Jurkat, Clone E6-1 (cell line): Measurements from ENCODE around the gene MYCN.
"Not testable (repeated sequence)": the region's sequence is repeated elsewhere in the genome, so short reads cannot be mapped to it uniquely, and the experiment has no call there.

Experiments used
- DNase-seq: peaks from one replicate; pipeline ENCODE4 v3.0.0-alpha.2; 2011; ENCODE audit warnings: low read depth, low spot score
- H3K4me3 ChIP-seq: 2 replicates; pipeline ENCODE4 v1.5.1; 2011; ENCODE audit warnings: mild to moderate bottlenecking, low read length, control low read depth, moderate library complexity

Gene MYCN

DNA sequence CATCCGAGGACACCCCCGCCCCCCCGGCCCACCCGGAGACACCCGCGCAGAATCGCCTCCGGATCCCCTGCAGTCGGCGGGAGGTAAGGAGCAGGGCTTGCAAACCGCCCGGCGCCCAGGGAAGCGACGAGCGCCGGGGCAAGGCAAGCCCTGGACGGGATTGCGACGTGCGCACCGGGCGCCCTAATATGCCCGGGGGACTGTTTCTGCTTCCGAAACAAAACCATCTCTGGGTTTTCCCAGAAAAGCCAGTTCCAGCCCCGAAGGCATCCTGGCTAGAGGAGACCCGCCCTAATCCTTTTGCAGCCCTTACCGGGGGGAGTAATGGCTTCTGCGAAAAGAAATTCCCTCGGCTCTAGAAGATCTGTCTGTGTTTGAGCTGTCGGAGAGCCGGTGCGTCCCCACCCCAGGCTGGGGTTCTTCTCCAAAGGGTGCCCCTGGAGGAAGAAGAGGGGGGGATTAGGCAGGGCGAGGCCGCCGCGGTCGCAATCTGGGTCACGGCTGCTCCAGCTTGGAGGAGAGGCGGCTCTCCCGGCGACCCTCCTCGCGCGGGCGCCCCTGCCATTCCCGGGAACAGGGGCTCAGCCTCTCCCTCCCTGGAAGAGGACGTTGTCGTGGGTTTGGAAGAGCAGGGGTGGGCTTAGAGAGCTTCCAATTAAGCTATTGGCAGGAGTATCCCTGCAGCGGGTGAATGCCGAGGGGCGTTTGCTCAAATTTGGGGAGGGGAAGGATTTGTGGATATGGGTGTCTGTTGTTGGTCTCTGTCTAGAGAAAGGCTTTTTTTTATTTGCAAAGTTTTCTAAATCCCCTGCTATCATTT is 521 bp downstream of the MYCN start:
- DNase-seq: no peak
- H3K4me3 ChIP-seq: peak overlapping the region; percentile 66

DNA sequence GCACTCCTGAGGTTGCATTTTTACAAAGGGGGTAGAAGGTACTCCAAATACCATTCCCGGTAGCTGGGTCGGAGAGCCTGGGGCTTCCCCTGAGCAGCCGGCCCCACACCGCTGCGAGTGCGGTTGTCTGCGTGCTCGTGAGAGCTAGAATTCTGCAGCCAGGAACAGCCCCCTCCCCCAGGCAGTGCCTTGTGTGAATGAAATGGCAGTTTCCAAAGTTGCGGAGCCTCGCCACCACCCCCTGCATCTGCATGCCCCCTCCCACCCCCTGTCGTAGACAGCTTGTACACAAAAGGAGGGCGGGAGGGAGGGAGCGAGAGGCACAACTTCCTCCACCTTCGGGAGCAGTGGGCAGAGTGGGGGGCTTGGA is 1.1 kb downstream of the MYCN start:
- DNase-seq: peak; percentile 55
- H3K4me3 ChIP-seq: peak overlapping the region; percentile 66

DNA sequence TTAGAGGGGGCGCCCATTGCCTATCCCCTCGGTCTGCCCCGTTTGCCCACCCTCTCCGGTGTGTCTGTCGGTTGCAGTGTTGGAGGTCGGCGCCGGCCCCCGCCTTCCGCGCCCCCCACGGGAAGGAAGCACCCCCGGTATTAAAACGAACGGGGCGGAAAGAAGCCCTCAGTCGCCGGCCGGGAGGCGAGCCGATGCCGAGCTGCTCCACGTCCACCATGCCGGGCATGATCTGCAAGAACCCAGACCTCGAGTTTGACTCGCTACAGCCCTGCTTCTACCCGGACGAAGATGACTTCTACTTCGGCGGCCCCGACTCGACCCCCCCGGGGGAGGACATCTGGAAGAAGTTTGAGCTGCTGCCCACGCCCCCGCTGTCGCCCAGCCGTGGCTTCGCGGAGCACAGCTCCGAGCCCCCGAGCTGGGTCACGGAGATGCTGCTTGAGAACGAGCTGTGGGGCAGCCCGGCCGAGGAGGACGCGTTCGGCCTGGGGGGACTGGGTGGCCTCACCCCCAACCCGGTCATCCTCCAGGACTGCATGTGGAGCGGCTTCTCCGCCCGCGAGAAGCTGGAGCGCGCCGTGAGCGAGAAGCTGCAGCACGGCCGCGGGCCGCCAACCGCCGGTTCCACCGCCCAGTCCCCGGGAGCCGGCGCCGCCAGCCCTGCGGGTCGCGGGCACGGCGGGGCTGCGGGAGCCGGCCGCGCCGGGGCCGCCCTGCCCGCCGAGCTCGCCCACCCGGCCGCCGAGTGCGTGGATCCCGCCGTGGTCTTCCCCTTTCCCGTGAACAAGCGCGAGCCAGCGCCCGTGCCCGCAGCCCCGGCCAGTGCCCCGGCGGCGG is 1.7 kb downstream of the MYCN start:
- peak overlapping the region; percentile 66 for H3K4me3 ChIP-seq
- DNase-seq: no peak

DNA sequence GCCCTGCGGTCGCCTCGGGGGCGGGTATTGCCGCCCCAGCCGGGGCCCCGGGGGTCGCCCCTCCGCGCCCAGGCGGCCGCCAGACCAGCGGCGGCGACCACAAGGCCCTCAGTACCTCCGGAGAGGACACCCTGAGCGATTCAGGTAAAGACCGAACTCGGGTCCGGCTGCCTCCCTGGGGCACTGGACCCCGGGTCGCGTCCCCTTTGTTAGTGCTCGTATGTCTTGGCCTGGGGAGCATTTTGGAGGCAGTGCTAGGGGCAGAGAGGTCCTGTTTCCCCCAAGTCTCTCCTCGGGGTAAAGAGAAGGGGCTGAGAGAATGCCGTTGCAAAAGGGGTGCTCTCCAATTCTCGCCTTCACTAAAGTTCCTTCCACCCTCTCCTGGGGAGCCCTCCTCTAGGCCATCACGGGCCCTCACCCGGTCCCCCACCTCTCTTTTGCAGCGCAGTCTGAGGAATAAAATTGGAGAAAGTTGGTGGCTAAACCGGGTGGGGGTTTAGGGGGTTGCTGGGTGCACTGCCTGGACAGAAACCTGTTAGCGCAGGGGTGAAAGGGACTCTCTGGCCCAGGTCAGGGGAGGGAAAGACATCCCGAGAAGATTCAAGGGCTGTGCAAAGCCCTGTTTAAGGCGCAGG is 2.5 kb downstream of the MYCN start:
- H3K4me3 ChIP-seq: peak overlapping the region; percentile 51
- no peak for DNase-seq

DNA sequence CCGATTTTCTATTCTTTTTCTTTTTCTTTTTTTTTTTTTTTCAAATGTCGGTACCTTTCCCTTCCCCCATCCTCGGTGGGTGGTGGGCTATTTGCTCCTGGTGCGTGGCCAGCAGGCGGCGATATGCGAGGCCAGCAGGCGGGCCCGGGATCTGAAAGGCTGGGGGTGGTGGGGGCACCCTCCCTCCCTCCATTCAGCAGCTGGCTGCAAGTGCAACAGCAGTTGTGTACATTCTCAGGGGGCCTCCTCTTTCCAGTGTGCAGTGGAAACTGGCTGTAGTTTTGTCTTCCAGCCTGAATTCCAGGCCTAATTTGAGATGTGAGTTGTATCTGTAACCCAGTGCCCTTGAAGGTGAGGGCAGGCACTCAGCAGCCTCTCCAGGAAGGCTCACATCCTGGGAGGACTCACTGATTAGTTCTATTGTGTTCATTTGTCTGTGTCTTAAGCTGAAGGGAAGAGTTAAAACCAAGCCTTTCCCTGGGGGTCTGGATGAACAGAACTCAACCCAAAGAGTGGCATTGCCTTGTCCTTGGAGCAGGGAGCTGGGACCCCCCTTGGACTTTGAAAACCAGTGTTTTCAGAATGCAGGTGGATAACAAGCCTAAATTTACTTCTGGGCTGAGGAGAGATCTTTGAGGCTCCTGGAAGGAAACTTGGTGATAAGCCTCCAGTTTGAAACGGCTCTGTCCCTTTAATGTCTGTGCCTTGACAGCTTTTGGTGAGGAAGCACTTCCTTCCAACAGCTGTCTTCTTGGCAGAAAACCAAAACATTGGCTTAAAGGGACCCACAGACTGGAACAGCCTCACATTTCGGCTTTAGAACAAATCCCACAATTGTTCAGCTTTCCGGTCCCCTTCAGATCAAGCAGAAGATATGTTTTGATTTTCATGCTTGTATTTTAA is 3.3 kb downstream of the MYCN start:
- peak; percentile 95 for DNase-seq
- peak overlapping the region; percentile 51 for H3K4me3 ChIP-seq

DNA sequence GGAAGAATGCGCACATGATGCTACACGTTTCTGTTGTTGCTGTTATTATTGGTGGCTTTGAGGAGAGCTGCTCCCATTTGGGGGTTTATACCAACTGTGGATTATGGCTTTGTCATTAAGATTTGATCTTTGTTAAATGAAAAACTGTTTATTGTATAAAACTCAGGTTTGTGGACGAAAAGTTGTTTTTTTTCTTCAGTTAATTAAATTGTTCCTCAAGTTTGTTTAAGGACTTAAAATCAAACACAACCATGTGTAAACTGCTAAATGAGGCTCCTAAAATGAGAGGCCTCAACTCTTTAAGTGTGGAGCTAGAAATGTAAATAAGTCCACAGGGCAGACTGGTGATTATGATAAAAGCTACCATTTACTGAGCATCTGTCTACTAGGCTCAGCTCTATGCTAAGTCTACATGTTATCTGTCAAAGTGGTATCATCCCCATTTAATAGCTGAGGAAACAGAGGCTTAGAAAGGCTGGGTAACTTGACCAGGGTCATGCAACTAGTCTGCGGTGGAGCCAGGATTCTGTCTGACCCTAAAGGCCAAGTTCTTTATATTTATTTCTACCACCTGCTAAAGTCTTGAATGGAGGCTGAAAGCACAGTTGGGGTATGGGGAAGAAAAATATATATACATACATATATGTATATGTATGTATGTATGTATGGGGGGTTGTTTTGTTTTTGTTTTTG is 4.1 kb downstream of the MYCN start:
- no peak overlapping the region for H3K4me3 ChIP-seq
- no peak for DNase-seq

DNA sequence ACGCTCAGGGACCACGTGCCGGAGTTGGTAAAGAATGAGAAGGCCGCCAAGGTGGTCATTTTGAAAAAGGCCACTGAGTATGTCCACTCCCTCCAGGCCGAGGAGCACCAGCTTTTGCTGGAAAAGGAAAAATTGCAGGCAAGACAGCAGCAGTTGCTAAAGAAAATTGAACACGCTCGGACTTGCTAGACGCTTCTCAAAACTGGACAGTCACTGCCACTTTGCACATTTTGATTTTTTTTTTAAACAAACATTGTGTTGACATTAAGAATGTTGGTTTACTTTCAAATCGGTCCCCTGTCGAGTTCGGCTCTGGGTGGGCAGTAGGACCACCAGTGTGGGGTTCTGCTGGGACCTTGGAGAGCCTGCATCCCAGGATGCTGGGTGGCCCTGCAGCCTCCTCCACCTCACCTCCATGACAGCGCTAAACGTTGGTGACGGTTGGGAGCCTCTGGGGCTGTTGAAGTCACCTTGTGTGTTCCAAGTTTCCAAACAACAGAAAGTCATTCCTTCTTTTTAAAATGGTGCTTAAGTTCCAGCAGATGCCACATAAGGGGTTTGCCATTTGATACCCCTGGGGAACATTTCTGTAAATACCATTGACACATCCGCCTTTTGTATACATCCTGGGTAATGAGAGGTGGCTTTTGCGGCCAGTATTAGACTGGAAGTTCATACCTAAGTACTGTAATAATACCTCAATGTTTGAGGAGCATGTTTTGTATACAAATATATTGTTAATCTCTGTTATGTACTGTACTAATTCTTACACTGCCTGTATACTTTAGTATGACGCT is 5.8 kb downstream of the MYCN start:
- H3K4me3 ChIP-seq: no peak overlapping the region
- DNase-seq: no peak

DNA sequence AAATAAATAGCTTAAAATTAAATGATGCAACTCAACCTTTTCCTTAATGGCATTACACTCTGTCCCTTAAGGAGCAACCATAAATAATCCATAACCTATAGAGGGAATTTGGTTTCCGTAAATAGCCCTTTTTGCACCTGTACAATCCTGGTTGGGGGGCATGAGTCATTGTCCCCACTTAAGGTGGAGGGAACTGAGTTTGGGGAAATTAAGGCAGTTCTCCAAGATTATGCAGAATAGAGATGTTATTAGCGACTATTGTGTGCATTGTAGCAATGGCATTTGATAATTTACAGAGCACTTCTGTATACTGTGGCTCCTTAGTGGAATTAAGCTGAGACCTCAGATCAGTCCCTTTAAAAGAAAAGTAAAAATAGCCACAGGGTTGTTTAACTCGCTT is 6.6 kb downstream of the MYCN start:
- DNase-seq: no peak
- no peak overlapping the region for H3K4me3 ChIP-seq

DNA sequence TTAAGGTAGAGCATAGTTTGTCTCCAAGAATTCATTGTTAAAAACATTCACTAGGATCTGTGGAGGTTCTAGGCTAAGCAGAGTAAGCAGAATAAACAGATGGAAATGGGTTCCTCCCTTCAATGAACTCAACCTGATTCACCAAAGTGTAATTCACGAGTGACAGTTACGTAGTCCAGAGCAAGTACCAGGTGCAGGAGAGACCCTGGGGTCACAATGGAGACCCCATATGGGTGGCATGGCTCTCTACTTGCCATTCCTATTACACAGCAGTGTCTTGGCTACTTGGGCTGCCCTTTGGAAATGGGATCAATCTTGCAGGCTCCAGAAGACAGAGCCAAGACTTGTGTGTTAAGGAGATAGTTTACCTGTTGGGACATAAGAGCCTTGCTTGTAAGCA is 7.1 kb downstream of the MYCN start:
- no peak overlapping the region for H3K4me3 ChIP-seq
- no peak for DNase-seq

DNA sequence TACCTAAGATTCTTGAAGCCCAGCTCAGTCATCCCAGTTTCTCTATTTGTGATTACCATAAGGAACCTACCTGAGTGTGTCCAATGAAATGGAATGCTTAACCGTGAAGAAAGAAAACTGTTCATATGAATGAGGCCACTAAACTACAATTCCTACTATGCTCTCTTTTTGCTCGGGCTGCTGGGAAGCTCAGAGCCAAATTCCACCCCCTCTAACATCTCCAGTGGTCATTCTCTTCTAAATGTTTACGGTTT is 8.3 kb downstream of the MYCN start:
- no peak for DNase-seq

DNA sequence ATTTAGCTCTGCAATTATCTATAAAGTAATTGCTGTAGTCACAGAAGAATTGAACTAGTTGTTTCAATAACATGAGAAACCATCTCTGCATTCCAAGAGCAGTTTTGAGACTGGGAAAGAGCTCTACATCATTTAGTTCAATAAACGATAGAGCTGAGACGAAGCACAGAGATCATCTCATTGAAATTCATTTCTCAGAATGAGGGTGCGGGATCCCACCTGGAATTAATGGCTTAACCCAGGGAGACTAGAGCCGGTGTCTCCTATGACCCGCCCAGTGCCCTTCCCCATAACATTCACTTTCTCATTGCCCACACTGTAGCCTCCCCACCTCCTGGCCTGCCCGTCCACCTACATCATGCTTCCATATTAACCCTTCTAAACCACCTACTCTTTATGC is 8.8 kb downstream of the MYCN start:
- no peak overlapping the region for H3K4me3 ChIP-seq
- no peak for DNase-seq

More for the DNA sequence above, 8.3 kb downstream of the MYCN start:
- H3K4me3 ChIP-seq: no peak overlapping the region

DNA sequence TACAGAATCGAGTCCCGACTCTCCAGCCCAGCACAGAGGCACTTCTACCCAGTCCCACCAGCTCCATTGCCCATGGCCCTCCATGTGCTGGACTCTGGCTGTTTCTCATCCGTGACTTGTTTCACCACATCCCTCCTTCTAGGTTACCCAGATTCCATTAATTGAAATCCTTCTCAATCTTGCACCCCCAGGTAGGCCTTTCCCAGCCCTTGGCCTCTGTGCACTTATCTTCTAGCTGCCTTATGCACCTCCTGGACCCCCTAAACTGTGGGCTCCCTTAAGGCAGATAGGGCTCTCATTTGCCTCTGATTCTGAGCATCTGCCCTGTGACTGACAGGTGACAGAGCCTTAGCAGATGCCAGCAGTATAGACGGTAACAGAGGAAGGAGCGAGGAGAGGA is 9.2 kb downstream of the MYCN start:
- no peak for DNase-seq
- H3K4me3 ChIP-seq: no peak overlapping the region

DNA sequence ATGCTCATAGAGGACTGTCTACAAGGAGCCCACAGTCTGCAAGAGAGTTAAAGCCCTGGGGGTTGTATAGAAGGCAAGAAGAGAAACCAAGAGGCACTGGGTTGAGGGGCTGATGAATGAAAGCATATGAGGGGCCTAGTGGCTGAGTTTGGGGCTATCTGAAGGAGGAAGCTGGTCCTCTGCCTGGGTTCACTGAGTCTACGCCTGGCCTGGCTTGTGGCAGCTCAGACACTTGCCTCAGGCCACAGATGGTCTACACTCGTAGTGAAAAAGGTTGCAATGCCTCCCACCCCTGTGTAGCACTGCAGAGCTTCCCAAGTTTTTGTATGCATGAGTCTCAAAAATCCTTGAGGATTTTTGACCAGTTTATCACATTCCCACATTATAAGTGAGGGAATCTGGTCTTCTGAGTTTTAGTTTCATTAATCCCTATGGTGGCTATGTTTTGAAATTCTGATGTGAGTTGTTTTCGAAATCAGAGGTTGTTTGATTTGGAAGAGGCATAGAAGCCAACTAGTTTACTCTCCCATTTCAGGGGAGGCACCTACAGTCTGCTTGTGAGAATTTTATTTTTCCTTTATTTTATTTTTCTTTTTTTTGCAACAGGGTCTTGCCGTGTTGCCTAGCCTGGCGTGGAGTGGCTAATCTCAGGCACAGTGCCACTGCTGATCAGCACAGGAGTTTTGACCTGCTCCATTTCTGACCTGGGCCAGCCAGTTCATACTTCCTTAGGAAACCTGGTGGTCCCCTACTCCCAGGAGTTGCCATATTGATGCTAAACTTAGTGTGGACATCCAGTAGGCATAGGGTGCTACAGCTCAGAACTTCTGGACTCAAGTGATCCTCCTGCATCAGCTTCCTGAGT is 10.0 kb downstream of the MYCN start:
- H3K4me3 ChIP-seq: no peak overlapping the region
- no peak for DNase-seq

DNA sequence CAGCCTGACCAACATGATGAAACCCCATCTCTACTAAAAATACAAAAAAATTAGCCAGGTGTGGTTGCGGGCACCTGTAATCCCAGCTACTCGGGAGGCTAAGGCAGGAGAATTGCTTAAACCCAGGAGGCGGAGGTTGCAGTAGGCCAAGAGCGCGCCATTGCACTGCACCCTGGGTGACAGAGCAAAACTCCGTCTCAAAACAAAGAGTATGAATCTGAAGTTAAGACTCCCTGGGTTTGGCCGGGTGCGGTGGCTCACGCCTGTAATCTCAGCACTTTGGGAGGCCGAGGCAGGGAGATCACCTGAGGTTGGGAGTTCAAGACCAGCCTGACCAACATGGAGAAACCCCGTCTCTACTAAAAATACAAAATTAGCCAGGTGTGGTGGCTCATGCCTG is 11.6 kb downstream of the MYCN start:
- not testable (repeated sequence) for DNase-seq, H3K4me3 ChIP-seq

DNA sequence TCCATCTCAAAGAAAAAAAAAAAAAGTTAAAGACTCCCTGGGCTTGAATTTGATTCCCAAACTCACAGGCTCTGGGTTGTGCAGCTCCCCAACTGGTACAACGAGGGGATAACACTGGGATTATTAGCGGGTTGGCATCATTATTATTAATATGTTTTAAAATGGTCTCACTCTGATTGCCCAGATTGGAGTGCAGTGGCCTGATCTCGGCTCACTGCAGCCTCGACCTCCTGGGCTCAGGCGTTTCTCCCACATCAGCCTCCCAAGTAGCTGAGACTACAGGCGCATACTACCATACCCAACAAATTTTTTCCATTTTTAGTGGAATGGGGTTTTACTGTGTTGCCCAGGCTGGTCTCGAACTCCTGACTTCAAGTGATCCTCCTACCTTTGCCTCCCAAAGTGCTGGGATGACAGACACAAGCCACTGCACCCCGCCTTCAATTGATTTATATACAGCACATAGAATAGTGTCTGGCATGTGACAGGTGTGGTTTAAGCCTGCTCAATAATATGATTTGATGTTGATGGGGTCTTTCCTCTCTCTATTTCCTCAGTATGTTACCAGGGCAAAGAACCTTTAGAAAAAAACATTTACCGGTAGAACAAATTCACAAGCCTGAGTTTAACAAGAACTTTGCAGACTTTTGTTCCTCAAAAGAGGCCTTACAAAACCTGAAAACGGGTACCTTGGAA is 12.2 kb downstream of the MYCN start:
- no peak overlapping the region for H3K4me3 ChIP-seq
- DNase-seq: no peak

DNA sequence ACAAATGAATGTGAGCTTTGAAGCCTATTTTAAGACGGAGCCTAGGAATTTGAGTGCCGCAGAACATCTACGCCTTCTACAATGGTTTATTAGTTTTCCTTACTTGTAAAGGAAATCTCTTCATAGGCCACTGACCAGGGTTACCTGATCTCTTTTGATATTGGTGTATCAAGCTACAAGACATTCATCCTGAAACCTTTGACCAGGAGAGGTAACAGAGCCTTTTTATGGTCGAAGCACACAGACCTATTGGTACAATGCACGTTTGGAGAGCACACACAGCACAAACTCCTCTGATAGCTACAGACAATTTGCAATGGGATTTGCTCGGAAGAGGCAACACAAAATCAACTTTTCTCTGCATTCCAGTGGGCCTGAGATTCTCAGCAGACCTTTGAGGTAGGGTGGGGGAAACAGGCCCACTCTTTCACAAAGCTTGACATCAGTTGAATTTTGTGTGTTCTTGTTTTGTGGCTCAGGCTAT is 12.8 kb downstream of the MYCN start:
- DNase-seq: no peak
- no peak overlapping the region for H3K4me3 ChIP-seq
